ENCODE data around the gene GSTO2. TPM values are rescaled to one million over a fixed set of nuclear protein-coding genes. Genes with fewer than 3 reads are reported as not detected.

The GSTO2 gene
- total and polyA plus RNA-seq, 2 of the 4 experiments (the other 2 are of a cell fraction): 1.4 to 2.3 TPM

GRCh38 chr10:104232613-104233102, 36.3 kb upstream of the GSTO2 start:
- Histone ChIP-seq H3K4me2 (ENCODE audit: low read depth, low read length) (peak overlapping the region; percentile 85), H3K27me3 (ENCODE audit: control insufficient read depth, insufficient read depth, low read length) (no peaks in the 10 kb centered on the region), H2BK15ac (ENCODE audit: low read depth, low read length) (no peak overlapping the region), H3K4me1 (ENCODE audit: control insufficient read depth, insufficient read depth, low read length) (no peaks in the 10 kb centered on the region), H3K14ac (replicated peaks; ENCODE audit: low read depth, low read length) (no peak overlapping the region), H4K20me1 (ENCODE audit: insufficient read depth, low read length) (no peaks in the 10 kb centered on the region), H3K36me3 (ENCODE audit: control insufficient read depth, insufficient read depth, low read length) (no peaks in the 10 kb centered on the region), H3K27ac (ENCODE audit: insufficient read depth, low read length) (no peak overlapping the region), H4K8ac (ENCODE audit: low read depth in 2 of 2, low read length in 2 of 2) (no peak overlapping the region), H2BK5ac (ENCODE audit: low read depth, low read length, poor library complexity, severe bottlenecking) (no peak overlapping the region), H2AK5ac (ENCODE audit: low read depth, low read length) (no peak overlapping the region), H3K56ac (ENCODE audit: extremely low read depth, insufficient read depth, low read length) (no peak overlapping the region), H2BK120ac (ENCODE audit: low read depth, low read length) (no peak overlapping the region), H3K9me1 (ENCODE audit: insufficient read depth, low read length) (no peaks in the 10 kb centered on the region), H3K9ac (ENCODE audit: low read depth, low read length) (no peak overlapping the region; the same call in 1 of the 2 replicates), H2AFZ (replicated peaks; ENCODE audit: low read length, poor library complexity) (peak overlapping the region; percentile 98), H2BK20ac (ENCODE audit: low read depth, low read length) (no peak overlapping the region), H3K4ac (ENCODE audit: low read depth, low read length) (no peak overlapping the region), H3K23ac (ENCODE audit: low read depth, low read length) (no peak overlapping the region), H4K5ac (ENCODE audit: low read depth, low read length) (no peak overlapping the region), H3K18ac (ENCODE audit: low read depth, low read length) (no peak overlapping the region), H4K91ac (ENCODE audit: insufficient read depth, low read depth, low read length) (no peak overlapping the region), H3K9me3 (ENCODE audit: control insufficient read depth, insufficient read depth, low read length) (no peaks in the 10 kb centered on the region), H3K4me3 (ENCODE audit: insufficient read depth, low read depth, low read length) (peak overlapping the region; percentile 96), H3K79me1 (ENCODE audit: low read depth in 1 of 2, low read length in 2 of 2) (no peaks in the 10 kb centered on the region), H2AK9ac (replicated peaks; ENCODE audit: low read depth, low read length, poor library complexity) (no peak overlapping the region)
- in situ Hi-C loops (cut with MboI; ENCODE audit: low sequenced_read_pairs) (no loop called here), dilution Hi-C loops (cut with HindIII; ENCODE audit: low sequenced_read_pairs, unreplicated experiment) (no loop called here), intact Hi-C loops (cut with micrococcal nuclease) (no loop called here)
- ATAC-seq (ENCODE audit: low read depth): peak; percentile 50
- no peak for TF ChIP-seq FOS (IDR thresholded peaks at IDR 0.05; ENCODE audit: low read depth, low read length)
- TF ChIP-seq MAFK (IDR thresholded peaks at IDR 0.05; ENCODE audit: low read depth, low read length): no peak
- no peak for TF ChIP-seq ELK1 (IDR thresholded peaks at IDR 0.05; ENCODE audit: borderline replicate concordance, low read depth, low read length)
- TF ChIP-seq NFE2L2 (IDR thresholded peaks at IDR 0.05; ENCODE audit: low read depth, low read length): no peak
- TF ChIP-seq CEBPB (IDR thresholded peaks at IDR 0.05; ENCODE audit: low read depth, low read length): no peak
- TF ChIP-seq CHD1 (IDR thresholded peaks at IDR 0.05; ENCODE audit: low read depth, low read length): no peak
- TF ChIP-seq RCOR1 (IDR thresholded peaks at IDR 0.05; ENCODE audit: insufficient replicate concordance, low read length): no peak
- no peak for TF ChIP-seq BHLHE40 (IDR thresholded peaks at IDR 0.05; ENCODE audit: low read depth, low read length)
- TF ChIP-seq SMC3 (IDR thresholded peaks at IDR 0.05; ENCODE audit: low read depth, low read length): no peak
- TF ChIP-seq CTCF (conservative IDR thresholded peaks at IDR 0.05; ENCODE audit: low read depth, low read length): no peak
- no peak for TF ChIP-seq MXI1 (IDR thresholded peaks at IDR 0.05; ENCODE audit: borderline replicate concordance, low read depth, low read length)
- TF ChIP-seq, protein P1, sequence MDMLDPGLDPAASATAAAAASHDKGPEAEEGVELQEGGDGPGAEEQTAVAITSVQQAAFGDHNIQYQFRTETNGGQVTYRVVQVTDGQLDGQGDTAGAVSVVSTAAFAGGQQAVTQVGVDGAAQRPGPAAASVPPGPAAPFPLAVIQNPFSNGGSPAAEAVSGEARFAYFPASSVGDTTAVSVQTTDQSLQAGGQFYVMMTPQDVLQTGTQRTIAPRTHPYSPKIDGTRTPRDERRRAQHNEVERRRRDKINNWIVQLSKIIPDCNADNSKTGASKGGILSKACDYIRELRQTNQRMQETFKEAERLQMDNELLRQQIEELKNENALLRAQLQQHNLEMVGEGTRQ (IDR thresholded peaks at IDR 0.05; ENCODE audit: low read depth, low read length): no peak
- no peak for TF ChIP-seq RFX5 (IDR thresholded peaks at IDR 0.05; ENCODE audit: low read depth, low read length)
- no peak for TF ChIP-seq MAZ (IDR thresholded peaks at IDR 0.05; ENCODE audit: borderline replicate concordance, low read depth, low read length)
- no peak for TF ChIP-seq RAD21 (IDR thresholded peaks at IDR 0.05; ENCODE audit: low read length)
- no peak for TF ChIP-seq POLR2A (IDR thresholded peaks at IDR 0.05; ENCODE audit: low read depth, low read length)
- WGBS, 2 experiments (ENCODE audit: extremely low coverage in 2 of 2, insufficient read length in 1 of 2): 2% methylated on average over 7 of the region's 20 CpGs; no CpG with 5 or more reads in 1 of the 2 experiments
- POLR2A ChIA-PET (ENCODE audit: unreplicated experiment): no interaction called here
- CTCF ChIA-PET: no interaction called here
- DNase-seq: no peak
- BruUV-seq (replicated peaks): no TSS peak

Measured in IMR-90 (cell line).